Right renal pelvis (tissue), 4 donors: ENCODE data around the gene CABLES2. TPM values are rescaled to one million over a fixed set of nuclear protein-coding genes. Genes with fewer than 3 reads are reported as not detected.

Experiments used
- DNase-seq, 4 donors: peaks; one replicate each; pipeline ENCODE4 v3.0.0-alpha.2; 2013; ENCODE audit warnings: low read depth in 4 of 4, low spot score in 3 of 4, missing footprints in 1 of 4
- polyA plus RNA-seq, 4 donors: library from polyadenylated mRNA; unstranded; fragments of 120-200 nt; gene quantifications; one replicate each; pipeline ENCODE4 v1.2.1, GENCODE V29; 2013; ENCODE audit not compliant: insufficient read length in 4 of 4

Gene CABLES2, protein sequence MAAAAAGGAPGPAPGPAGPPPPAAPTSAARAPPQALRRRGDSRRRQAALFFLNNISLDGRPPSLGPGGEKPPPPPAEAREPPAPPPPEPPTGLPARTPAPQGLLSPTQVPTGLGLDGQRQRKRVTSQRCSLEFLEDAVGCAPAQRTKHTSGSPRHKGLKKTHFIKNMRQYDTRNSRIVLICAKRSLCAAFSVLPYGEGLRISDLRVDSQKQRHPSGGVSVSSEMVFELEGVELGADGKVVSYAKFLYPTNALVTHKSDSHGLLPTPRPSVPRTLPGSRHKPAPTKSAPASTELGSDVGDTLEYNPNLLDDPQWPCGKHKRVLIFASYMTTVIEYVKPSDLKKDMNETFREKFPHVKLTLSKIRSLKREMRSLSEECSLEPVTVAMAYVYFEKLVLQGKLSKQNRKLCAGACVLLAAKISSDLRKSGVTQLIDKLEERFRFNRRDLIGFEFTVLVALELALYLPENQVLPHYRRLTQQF
- 10 to 100 TPM in 3 of 4 donors, 1 to 10 TPM in 1; 9.4 to 11.8 (median 10.4) TPM for polyA plus RNA-seq

DNA sequence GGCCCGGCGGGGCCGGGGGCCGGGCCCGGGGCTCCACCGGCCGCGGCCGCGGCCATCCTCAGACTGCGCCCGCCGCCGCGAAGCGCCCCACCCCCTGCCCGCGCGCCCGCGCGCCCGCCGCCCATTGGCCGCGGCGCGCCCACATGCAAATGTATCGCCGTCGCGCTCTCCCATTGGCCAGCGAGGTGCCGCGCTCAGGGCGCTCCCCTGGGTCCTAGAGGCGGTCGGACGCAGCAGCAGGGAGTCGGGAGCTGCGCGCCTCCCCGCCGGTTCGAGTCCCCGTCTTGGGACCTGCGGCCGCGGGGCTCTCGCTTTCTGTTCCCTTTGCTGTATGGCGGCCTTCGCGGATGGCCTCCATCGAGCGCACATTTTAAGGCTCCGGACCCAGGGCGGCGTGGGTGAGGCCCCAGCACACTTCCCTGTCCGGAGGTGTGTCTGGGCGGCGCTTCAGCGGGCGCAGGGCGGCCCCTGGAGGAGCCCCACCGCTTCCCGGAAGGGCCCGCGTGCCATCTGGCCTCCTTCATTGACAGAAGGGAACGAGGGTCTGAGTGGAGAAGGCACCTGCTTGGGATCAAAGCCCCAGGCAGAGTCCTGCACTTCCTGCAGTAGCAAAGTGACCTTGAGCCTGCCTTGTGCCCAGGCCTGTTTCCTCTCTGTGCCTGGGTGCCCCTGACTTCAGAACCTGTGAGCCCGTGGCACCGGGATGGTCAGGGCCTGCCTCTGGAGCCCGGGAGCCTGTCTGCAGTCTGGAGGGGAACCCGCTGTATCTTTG, at the start of gene CABLES2:
CABLES2 (minus strand) TSS at position 65 of the 772 bp plus-strand sequence; CDS start at position 56, 9 bp downstream.
- DNase-seq: peak; percentile 81 to 87 (median 84)

DNA sequence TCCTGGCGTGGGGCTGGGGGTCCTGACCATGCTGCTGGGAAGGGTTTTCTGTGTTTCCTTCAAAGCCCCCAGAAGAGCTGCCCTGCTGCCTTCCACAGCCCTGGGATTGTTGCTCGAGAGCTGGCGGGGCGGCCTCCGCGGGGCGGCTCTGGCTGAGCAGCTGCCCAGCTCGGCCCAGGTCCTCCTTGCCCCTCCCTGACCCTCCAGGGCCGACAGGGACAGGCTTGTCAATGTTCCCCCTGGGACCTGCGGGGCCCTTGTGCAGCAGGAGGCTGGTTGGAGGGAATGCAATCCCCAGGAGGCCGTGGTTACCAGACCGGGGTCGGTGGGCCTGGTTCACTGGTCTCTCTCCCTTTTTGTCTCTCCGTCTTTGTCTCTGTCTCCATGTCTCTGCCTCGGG, 48.8 kb upstream of the CABLES2 start:
- no peak for DNase-seq

DNA sequence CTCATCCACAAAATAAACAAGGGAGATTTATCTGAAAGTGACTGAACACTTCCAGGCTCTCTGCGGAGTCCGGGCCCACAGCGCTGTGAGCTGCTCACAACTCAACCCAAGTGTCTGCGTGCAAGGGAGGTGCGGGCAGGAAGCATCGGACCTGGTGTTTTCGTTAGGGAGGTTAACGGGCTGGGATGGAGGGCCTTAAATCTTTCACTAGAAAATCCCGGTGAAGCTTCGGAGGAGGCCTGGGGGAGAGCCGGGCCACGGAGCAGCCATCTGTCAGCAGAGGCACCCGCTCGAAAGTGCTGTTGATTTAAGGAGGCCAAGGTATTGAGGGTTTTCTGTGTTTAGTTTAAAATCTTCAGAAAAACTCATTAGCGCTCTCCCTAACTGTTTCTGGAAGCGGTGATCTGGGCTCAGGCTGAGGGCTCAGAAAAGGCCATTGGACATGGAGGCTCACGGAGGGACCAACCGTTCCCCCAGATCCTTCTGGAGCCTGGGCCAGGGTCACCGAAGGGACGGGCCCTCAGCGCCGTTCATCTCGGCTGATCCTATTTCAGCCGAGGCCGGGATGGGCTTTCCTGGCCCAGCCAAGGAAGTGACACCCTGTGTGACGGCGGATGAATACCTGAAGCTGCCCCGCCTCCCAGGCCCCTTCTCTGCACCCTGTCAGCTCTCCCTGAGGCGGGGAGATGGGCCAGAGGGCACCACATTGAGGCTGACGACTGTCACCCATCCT, 48.0 kb upstream of the CABLES2 start:
- peak in 1 of 4 donors; percentile 70 for DNase-seq

DNA sequence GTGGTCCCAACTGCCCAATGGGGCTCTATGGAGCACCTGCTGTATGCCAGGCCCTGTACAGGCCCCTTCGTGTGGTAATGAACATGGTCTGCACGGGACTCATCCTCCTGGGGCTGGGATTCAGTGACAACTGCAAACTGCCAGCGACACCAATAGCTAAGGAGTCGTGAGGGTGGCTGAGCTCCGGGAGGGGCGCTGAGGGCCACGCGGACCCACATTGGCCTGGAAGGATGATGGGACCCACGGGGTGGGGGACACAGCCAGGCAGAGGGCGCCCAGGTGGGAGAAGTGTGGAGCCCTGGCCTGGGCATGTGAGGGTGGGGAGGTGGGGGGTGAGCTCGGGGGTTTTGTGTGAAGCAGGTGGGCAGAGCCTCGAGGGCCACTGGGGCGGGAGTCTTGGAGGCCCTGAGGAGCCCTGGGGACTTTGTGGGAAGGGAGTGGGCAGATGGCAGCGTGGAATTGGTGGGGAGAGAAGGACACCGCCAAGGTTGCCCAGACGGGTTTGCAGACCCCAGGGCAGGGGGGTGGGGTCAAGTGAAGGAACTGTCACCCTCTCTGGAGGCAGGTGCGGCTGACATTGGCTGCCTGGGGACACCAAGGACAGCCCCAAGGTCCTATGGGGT, 46.2 kb upstream of the CABLES2 start:
- no peak for DNase-seq

DNA sequence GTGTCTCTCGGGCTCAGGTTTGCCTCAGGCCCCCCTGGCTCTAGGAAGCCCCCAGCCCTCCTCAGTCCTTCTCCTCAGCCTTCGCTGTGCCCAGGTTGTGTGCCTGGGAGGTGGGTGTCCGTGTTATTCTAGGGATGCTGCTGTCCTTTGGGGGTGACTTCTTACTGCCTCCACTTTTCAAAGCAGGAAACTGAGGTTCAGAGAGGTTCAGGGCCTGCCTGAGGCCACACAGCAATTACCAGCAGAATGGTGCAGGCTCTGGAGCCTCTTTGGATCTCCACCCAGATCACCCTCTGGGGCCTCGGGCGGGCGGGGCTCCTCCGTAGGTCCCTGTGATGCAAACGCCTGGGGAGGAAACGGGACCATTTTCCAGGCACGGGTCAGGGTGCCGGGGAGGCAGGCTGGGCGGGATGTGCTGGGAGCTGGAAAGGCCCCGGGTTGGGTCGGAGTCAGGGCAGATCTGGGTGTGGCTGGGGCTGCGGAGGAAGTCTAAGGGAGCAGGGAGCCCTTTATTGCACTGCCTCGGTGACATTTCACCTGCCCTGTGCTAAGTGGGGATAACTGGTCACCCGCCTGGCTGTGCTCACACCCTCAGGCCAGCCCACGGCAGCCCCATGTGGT, 45.5 kb upstream of the CABLES2 start:
- DNase-seq: no peak

DNA sequence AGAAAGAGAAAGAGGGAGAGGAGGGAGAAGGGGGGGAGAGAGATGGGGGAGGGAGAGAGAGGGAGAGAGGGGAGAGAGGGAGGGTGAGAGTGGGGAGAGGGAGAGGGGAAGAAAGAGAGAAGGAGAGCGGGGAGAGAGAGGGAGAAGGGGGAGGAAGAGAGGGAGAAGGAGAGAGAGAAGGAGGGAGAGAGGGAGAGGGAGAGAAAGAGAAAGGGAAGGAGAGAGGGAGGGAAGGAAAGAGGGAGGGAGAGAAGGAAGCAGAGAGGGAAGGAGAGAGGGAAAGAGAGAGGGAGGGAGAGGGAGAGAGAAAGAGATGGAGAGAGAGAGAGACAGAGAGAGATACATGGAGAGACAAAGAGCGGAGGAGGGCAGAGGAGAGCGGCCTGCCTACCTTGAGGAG, 44.9 kb upstream of the CABLES2 start:
- no peak for DNase-seq

DNA sequence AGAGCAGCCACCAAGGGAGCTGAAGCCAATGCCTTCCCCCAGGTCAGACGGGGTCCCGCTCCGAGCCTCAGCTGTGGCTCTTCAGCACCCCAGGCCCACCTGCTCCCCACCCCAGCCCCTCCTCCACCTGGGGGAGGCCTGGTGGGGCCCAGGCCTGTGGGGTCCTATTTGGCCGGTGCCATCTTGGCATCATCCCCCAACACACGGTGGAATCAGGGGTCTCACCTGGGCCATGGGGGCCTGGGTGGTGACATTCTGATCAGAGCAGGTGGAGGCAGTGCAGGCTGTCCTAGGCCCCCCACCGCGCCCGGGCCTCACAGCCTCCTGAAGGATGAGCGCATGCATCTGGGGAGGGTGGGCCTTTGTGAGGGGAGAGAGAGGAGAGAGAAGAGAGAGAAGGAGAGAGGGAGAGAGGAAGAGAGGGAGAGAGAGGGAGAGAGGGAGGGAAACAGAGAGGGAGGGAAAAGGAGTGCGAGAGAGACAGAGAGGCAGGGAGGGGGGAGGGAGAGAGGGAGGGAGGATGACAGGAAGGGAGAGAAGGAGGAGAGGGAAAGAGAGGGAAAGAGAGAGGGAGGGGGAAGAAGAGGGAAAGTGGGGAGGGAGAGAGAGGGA, 44.2 kb upstream of the CABLES2 start:
- no peak for DNase-seq

DNA sequence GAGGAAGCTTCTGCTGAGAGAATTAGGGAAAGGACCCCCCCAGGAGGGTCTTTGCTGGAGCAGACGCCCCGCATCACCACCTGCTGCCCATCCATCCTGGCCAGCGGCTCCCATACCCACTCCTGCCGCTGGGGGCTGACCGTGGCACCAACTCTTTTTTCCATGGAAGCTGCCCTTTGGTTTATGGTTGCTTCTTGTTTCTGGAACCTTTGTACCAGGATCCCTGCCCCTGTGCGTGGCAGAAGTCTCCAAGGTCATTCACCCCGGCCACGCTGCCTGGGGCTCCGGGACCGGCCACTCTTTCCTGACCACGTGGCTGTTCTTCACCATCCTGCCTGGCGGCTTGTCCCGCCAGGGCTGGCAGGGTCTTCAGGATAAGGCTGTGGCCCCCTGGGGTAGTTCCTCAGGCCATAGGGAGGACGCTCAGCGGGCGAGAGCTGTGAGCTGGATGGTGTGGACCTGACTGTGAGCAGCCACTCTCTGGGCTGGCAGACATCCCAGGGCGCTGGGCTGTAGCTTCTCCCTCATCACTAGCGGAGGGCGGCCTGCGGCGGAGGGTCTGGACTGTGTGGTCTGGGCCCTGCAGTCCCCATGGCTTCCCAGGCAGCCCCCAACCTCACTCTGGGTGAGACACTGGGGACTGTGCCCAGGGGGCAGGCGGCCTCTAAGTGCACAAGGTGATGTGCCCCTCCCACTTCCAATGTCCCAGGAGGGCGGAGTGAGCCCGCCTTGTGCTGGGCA, 43.0 kb upstream of the CABLES2 start:
- DNase-seq: no peak

DNA sequence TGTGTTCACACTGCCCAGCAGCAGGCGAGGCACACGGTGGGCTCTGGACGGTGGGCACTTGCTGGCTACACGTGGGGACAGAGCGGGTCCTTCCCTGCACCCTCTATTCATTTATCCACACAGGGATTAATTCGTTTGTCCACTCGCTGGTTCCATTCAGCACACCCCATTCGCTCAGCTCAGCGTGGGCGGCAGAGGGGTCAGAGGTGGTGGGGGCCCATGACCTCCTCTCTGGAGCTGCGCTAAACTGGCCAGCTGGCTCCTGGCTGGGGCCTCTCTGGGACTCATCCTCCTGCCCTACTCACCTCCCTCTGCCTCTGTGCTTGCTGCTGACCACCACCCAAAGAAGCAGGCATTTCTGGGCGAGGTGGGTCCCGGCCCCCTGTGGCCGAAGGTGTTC, 41.7 kb upstream of the CABLES2 start:
- DNase-seq: no peak

DNA sequence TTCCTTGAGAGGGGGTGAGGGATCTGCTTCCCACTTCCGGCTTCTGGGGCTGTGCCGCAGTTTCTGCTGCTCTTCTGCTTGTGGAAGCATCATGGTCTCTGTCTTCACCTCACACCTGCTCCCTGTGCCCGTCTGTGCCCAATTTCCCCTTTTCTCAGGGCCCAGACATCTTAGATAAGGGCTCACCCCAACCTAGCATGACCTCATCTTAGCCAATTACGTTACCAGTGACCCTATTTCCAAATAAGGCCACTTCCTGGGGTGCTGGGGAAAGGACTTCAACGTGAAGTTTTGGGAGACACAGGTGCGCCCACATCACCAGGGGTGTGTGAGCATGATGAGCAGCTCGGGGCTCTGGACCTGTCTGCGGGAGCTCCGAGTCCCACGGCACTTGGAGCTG, 41.0 kb upstream of the CABLES2 start:
- no peak for DNase-seq

DNA sequence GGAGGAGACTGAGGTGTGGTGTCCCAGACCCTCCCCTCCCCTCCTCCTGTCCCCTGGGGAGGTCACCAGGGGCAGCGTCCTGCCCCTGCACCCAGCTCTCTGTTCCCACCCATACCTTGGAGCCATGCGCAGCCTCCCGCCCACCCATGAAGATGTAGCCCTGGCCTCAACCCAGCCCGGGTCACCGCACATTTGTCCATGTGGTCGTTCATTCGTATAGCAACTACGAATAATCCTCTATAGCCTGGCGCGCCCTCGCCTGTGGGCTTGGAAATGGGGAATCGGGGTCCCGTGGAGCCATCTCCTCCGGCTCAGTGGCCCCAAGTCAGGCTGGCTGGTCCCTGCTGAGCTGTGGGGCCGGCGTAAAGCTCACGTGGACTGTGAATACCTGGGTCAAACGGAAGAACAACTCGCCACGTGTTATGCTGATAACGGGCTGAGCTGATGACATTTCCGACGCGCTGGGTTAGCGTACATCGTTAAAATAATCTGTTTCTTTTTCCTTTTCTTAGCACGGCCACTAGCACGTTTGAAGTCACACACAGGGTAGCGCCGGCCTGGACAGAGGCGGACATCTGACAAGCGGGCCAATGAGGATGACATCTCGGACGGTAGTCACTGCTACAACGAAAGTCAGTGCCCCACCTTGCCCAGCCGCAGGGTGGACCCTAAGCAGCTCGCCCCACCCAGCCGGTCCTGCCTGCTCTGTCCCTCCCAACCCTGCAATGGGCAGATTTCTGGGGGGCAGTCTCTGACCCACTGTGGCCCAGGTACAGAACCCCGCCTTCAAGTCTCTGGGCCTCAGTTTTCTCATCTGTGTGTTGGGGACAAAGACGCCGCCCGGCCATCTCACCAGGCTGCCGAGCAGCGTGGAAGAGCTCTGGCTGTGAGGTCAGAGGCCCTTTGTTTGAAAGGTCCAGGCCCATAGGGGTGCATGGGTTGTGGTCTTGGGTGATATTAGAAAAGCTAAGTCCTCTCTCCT, 40.1 kb upstream of the CABLES2 start:
- DNase-seq: no peak

DNA sequence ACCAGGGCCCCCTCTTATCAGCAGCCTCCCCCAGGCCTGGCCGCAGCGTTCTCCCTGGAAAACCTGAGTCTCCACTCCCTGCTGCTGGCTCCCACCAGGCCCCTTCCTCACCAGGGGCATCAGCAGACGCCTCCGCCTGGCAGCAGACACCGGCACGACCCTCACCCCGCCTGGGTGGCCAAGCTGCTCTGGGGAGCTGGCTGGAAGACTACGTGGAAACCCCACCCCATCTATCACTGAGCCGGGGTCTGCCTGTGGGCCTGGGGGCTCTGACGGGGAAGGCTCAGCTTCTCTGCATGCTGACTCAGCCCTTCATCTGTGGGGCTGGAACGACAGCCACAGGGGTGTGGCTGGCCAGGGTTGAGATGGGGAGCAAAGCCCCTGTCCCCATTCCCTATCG, 39.4 kb upstream of the CABLES2 start:
- DNase-seq: no peak

DNA sequence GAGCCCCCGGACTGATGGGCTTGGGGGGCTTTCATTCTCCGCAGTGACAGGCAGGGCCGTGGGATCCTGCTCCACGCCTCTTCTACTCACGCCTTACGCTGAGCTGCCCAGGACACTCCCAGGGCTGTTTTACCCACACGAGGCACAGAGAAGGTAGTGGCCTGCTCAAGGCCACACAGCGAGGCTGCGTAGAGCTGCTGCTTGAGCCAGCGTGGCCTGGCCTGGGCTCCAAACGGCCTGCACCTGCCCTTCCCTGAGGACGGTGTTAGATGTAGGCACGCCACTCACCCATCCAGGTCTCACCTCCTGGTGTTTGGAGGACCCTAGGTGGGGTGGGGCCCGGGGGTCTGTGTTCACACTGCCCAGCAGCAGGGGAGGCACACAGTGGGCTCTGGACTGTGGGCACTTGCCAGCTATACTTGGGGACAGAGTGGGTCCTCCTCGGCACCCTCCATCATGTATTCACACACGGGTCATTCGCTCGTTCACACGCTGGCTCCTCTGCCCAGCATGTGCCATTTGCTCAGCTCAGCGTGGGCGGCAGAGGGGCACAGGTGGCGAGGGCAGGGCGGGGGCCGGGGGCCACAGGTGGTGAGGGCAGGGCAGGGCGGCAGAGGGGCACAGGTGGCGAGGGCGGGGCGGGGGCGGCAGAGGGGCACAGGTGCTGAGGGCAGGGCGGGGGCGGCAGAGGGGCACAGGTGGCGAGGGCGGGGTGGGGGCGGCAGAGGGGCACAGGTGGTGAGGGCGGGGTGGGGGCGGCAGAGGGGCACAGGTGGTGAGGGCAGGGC, 38.7 kb upstream of the CABLES2 start:
- no peak for DNase-seq

DNA sequence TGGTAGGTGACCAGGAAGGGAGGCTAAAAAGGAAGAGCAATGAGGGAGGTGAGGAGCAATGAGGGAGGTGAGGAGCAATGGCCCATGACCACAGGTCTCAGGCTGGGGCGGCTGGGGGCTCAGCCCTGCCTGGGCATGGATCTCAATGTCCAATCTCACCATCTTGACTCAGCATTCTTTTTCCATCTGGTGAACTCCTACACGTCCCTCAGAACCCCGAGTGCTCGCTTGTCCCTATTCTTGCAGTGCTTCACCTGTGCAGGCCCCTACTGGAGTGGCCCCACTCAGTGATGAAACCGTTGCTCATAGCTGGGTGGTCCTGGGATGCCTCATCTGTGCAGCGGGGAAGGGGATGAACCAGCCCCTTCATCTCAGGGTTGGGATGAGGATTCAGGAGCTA, 37.2 kb upstream of the CABLES2 start:
- DNase-seq: no peak

DNA sequence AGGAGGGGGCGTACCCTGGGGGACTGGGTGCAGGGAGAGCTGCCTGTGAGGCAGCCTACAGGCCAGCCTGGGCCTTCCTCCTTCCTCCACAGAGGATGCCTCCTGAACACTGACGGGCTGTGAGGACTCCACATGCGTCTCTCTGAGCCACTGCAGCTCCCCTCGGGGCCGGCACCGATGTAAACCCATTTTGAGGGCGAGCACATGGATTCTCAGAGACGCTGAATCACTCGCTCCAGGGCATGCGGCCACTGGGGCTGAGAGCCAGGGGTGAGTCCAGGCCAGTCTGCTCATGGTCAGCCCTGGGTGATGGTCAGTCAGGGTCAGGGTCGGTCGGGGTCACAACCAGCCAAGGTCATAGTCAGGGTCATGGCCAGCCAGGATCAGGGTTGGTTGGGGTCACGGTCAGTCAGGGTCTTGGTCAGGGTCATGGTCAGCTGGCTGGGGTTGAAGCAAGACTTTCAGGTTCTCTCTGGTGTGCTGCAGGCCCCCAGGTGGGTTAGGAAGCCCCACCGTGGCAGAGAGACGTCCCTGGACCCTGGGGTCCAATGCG, 35.0 kb upstream of the CABLES2 start:
- no peak for DNase-seq

DNA sequence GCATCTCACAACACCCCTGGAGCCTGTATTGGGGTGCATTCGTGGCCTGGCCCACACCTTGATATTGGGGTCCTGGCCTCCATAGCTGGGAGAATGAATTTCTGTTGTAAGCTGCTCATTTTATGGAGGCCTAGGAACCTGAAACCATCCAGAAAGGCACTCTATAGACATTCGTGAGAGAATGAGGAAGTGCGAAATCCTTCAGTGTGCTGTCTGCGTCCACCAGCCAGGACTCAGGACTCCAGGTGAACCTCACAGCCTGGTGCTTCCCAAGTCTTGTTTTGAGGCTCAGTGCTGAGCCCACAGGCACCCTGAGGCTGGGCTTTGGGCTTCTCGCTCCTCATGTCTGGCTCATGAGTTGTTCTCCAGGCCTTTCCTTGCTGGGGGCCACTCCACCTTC, 32.1 kb upstream of the CABLES2 start:
- DNase-seq: no peak

DNA sequence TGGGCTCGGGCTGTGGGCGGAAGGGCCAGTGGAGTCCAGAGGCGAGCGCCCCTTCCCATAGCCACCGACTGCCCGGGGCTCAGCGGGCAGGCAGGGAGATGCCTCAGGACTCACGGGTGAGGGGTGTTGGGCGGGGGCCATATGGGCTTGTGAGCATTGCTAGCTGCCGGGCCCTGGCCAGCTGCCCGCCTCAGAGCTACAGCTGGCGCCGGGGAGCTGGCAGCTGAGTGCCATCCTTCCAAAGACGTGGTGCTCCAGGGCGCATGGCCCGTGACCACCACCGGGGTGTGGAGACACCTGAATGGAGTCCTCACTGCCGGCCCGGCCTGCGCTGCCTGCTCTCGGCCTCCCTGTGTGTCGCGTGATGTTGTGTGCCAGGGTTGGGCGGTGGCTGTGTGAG, 30.8 kb upstream of the CABLES2 start:
- DNase-seq: no peak
